ENCODE results near the gene SH2D4B.

SH2D4B gene

DNA sequence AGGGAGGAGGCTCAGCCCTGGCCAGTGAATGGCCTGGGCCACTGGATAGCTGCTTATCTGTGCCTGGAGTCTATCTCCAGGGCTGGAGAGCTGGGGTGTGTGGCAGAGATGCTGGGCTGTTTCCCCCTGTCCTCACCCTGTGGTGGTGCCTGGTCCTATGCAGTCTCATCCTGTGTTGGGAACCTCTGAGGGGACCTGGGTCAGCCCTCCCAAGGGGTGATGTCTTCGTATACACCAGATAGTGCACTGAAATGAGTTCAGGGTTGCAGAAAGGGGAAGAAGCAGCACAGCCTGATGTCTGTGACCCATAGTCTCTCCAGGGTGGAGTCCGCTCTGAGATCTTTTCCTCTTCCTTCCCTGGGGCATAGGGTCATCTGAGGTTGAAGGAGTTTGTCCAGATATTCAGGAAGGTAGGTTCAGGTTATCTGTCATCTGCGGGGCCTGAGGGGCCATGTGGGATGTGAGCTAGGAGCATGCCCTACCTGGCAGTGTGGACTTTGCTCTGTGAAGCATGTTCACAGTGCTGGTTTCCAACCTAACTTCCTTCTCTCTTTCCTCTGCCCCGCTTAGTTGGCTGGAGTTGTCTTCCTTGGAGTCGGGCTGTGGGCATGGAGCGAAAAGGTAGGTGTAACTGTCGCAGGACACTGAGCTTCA lies 33.4 kb upstream of the SH2D4B start:
- no peak for DNase-seq

DNA sequence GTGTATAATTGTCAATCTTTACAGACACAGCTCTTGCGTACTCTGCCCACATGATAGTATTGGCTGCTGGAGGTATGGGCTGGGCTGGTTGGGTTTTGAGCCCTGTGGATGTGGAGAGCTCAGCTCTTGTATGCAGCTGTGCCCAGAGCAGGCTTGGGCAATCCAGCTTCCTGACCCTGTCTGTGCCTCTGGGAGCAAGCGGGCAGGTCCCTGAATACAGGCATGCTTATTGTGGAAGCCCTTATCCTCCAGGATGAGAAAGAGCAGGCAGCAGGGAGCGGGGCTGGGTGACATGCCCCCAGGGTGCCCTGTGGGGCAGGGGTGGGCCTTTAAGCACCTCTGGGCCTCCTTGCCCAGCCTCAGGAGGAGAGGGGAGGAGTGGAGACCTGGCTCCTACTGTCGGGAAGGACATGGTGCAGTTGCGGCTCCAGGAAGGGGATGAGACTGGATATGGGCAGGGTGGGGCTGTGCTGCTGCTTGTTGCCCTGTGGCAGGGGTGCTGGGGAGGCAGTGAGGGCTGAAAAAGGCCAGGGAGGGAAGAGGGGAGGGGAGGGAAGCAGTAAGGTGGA lies 32.7 kb upstream of the SH2D4B start:
- DNase-seq = no peak

DNA sequence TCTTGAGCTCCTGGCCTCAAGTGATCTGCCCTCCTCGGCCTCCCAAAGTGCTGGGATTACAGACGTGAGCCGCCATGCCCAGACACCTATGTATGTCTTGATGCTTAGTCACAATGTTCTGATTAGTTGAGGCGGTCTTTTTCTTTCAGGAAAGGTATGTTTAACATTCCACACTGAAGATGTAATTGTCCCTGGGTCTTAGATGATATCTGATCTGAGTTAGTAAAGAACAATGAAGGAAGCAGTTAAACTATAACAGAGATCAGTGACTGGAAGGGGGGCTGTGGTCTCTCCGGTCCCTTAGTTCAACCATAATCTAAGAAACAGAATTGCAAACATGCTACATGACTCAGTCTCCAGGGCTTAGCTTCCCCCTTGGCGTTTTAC lies 31.5 kb upstream of the SH2D4B start:
- DNase-seq = no peak

DNA sequence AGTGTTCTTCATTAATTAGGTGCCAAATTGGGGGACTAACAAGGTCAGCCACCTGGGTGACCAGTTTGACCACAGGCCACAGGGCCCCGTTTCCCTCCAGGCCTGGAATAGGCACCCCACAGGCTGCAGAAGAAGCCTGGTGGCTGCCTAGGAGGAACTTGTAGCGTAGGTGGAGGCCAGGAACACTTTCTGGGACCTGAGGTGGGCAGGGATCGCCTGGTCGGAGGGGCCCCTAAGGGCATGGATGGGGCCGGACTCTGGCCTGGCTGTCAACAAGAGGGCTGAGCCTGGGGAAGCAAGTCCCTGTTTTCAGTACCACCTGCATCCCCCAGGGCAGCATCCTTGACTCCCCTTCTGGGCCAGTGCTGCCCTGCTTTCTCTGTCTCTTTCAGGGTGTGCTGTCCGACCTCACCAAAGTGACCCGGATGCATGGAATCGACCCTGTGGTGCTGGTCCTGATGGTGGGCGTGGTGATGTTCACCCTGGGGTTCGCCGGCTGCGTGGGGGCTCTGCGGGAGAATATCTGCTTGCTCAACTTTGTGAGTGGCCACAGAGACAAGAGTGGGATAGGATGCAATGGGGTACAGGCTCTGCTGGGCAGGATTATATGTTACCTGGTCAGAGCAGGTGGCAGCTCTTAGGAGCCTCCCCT lies 30.7 kb upstream of the SH2D4B start:
- DNase-seq = no peak

DNA sequence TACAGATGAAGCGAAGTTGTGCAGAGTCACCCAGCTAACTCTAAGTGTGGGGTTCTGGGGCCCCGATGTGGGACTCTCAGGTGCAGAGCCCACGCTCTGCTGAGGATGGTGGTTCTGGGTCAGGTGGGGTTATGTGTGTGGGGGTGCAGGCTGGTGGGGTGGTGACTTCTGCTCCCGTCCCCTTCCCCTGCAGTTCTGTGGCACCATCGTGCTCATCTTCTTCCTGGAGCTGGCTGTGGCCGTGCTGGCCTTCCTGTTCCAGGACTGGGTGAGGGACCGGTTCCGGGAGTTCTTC lies 28.6 kb upstream of the SH2D4B start:
- DNase-seq = no peak

DNA sequence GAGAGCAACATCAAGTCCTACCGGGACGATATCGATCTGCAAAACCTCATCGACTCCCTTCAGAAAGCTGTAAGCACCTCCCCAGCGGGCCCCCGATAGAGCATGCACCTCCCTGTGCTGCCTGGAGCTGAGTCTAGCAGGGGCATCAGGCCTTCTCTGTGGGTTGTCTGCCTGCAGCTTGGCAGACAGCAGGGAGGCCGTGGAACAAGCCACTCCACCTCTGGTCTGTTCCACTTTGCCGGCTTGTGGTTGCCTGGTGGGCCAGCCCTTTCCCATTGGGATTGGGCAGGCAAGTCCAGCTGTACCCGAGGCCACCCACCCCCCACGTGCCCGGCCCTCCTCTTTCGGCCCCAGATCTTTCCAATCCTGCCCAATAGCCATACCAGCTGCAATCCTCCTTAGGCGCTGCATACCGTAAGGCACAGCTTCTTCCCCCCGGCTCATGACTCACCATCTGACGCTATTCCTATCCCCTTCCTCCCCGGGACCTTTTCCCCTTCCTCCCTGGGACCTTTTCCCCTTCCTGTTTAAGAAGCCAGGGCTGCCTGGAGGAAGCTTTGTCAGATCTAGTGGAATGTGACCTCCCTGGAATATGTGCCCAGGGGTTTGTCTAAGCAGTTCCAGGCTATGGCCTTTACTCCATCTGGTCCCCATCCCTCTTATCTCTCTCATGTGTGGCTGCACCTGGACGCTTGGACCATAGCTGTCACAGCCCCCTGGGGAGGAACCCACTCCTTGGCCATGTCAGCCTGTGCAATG lies 28.1 kb upstream of the SH2D4B start:
- DNase-seq = no peak

DNA sequence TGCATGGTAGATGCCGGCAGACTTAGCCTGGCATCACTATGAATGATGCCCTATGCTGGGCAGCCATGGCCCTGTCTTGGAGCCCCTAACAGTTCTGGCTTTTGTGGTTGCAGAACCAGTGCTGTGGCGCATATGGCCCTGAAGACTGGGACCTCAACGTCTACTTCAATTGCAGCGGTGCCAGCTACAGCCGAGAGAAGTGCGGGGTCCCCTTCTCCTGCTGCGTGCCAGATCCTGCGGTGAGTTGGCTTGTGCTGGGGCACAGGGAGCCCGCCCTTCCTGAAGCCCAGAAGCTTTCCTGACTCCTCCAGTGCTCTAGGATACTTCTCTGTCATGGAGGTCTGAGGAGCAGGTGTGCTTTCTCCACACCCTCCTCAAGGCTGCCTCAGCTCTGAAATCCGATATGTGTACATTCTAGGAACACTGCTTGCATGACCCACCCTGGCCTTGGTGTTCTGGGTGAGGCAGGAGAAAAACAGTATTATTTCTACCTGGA lies 25.6 kb upstream of the SH2D4B start:
- DNase-seq = no peak

DNA sequence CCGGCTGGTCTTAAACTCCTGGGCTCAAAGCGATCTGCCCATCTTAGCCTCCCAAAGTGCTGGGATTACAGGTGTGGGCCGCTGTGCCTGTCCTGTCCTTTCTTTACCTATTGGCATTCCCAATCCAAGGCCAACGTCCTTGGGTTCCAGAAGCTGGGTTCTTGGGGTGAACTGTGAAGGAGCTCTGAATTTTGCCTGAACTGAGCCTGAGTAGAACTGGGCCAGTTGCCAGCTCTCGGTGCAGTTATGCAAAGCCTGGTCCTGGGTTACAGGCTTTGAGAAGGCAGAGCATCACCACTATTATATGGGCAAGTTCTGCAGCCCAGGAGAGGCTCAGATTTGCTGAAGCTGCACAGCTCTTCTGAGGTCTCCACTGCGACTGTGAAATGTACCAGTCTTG lies 24.6 kb upstream of the SH2D4B start:
- DNase-seq = no peak

DNA sequence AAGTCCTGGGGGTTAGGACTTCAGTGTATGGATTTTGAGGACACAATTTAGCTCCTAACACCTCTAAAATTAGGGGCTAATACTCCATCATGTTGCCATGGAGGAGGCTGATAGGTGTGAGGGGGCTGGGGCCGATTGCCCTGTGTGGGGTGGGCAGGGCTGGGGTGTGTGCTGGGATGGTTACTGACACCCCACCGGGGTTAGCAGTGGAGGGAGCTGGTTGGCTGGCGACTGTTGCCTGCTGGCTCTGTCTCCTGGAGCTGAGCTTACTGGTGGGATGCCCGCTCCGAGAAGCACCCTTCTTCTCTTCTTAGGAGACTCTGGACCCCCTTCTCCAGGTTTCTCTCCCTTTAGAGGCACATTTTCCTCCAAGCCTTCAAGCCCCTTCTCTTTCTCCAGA lies 22.2 kb upstream of the SH2D4B start:
- no peak for DNase-seq

DNA sequence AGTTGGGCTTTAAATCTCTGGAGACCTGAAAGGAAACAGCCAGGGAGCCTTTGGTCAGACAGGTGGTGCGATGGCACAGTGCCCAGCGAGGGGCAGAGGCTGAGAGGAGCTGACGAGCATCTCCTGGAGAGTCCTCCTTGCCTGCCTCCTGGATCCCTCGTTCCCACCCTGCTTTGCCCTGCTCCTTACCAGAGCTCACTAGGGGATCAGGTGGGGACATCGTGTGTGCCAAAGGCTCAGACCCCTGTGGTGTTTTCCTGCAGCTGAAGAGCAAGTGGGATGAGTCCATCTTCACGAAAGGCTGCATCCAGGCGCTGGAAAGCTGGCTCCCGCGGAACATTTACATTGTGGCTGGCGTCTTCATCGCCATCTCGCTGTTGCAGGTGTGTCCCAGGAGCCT lies 21.8 kb upstream of the SH2D4B start:
- DNase-seq = no peak

DNA sequence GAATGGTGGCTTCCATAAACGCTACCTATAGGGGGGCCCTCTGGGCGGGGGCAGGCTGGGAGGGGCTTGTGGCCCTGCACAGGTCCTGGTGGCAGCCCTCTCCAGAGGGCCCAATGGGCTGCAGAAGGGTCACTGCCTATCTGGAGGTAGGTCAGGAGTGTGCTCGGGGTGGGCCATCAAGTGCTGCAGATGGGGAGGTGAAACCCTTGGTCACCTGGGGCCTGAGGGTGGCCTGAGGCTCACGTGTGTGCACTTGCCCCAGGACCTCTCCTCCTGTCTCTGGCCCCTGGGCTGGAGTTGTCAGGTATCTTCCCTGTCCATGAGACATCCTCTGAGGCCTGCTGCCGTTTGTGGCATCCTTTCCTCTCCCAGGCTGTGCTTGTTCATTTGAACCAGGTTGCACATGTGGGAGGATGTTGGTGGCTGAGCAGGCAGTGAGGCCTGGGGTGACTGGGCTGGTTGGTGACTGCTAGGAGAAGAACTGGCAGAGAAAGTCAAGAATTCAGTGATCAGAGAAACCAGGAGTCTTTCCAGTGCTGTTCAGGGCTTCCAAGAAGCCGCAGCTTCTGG lies 21.1 kb upstream of the SH2D4B start:
- DNase-seq = no peak

DNA sequence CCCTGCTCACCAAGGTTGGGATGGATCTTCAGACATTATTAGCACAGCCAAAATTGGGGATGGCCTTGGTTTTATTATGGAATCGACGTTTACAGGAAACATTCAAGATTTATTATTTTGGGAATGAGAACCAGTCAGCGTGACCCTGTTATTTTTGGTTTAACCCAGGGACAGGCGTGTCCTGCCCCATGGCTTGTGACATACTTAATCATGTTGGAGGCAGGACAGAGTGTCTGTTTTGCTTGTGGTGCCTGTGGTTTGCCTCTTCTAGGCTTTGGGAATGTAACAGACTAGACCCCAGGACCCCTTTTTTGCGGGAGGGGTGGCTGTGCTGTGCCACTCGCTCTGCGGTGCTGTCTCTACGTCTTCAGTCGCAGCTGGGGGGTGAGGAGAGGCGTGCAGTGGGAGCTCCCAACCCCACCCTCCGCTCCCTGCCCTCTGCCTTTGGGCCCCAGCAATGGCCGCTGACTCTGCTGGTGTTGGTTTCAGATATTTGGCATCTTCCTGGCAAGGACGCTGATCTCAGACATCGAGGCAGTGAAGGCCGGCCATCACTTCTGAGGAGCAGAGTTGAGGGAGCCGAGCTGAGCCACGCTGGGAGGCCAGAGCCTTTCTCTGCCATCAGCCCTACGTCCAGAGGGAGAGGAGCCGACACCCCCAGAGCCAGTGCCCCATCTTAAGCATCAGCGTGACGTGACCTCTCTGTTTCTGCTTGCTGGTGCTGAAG lies 20.1 kb upstream of the SH2D4B start:
- no peak for DNase-seq

DNA sequence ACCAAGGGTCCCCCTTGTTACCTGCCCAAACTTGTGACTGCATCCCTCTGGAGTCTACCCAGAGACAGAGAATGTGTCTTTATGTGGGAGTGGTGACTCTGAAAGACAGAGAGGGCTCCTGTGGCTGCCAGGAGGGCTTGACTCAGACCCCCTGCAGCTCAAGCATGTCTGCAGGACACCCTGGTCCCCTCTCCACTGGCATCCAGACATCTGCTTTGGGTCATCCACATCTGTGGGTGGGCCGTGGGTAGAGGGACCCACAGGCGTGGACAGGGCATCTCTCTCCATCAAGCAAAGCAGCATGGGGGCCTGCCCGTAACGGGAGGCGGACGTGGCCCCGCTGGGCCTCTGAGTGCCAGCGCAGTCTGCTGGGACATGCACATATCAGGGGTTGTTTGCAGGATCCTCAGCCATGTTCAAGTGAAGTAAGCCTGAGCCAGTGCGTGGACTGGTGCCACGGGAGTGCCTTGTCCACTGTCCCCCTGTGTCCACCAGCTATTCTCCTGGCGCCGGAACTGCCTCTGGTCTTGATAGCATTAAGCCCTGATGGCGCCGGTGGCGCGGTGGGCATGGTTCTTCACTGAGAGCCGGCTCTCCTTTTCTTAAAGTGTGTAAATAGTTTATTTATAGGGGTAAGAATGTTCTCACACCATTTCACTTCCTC lies 19.4 kb upstream of the SH2D4B start:
- DNase-seq = no peak

DNA sequence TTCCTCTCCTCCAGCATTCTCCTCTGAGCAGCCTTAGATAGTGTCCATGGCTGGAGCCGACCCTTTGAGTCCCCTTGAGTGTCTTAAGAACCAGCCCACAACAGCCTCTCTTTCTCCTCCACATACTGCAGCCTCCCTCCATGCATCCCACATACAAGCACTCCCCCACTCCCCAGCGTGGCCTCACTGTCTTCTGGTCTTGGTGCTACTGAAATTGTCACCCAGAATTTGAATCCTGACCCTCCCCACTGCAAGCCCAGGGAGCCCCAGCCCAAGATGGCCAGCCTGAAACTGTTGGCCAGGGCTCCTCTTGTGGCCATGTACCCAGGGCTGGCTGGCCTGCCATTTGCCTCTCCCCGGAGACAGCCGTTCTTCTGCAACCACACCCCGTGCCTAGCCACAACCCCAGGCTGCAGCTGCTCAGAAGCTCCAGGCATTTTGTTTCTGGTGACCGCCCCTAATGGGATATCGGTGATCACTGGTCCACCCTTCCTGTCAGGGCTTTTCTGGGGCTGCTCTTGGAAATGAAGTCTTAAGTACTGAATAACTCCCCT lies 18.8 kb upstream of the SH2D4B start:
- DNase-seq = no peak

DNA sequence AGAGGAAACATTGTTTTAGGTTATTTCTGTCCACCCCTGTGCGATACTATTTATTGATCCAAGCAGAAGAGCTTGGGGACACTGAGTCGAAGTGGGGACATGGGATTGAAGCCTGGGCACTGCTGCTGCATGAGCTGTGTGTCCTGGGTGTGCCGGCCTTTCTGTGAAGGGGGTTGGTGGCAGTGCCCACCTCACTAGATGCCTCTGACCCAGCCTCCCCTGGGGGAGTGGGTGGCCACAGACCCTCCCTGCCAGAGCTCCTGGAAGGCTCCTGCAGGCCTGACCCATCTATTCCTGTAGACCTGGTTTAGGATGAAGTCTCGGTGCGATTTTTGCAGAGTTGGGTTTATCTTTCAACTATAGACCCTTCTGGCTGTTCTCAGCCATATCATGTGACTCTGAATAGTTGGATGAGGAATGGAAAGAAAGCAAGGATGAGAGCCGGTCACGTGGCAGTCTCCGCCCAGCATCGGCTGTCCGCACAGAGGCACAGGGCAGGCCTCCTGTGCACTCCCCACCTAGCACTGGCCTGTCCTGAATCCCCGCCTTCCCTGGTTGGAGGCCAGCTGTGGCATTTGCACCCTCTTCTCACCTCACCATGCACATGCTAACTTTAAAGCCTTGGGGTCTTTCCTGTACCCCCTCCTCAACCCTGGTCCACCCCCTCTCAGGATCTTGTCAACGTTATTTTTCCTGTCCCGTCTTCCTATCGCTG lies 17.6 kb upstream of the SH2D4B start:
- DNase-seq = no peak

DNA sequence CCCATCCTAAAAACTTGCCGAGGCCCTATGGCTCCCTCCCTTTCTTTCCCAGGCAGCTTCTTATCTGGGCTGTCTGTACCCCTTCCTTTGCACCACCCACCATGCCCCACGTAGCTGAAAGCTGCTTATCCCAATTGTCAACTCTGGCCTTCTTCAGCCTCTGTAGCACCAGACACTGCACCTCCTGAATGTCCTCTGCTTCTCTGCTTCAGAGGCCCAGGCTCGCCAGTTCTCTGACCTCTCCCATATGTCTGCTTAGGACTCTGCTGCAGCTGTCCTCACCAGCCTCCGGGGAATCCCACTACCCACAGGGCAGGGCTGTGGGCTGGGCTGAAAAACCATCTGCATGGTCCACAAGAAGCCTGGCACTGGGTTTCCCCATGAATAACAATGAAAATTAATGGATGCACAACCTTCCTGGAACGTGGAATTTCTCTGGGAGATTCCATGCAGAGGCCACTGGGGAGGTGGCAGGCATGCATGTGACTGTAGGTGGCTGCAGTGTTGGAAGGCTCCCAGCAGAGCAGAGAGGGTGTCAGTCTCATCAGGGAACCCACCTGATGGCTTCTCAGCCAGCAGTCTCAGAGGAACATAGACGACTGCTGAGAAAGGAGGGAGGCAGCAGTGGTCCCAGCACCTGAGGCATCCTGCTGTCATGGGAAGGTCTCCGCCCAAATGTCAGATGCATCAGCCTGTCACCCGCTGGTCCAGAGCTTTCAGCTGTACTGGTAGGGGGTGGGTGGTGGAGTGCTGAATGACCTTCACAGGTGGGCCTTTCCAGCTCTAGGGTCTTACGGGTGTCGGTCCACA lies 16.8 kb upstream of the SH2D4B start:
- DNase-seq = no peak

DNA sequence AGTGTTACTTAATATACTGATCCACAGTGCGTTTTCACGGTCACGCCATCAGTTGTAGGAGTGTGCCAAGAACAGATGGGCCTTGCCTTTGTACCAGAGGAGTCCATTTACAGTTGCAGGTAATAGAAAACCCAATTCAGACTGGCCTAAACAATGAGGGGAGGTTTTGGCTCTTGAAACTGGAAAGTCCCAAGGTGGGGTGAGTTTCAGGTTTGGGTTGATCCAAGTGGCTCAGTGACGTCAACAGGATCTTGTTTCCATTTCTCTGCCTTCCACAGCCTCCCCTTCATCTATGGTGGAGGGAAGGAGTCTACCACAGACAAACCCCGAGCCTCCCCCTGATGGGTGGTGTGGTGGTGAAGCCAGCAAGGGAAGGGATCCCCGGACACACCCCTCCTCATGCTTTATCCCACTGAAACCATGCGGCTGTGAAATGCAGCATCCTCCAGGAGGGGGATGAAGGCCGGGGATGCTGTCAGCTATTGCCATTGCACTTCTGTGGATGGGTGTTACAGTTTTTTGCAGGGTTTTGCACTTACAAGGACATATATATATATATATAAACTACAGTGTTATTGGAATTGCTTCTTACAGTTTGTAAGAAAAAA lies 14.8 kb upstream of the SH2D4B start:
- DNase-seq = no peak

DNA sequence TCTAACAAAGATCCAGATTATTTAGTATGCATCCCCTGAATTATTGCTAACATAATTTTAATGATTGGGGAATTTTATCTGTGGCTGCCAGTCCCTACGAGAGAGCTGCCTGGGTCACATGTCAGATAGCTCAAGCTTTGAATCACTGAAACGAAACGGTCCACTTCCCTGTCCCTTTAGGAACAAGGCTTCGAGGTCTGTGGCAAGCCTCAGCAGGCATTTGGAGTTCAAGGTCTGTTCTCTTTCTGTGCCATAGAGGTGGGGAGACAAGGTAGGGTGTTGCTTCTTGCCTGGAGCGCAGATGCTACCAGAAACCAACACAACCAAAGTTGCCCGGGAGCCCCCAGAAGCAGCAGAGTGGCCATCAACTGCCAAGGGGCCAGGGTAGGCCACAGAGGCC lies 13.9 kb upstream of the SH2D4B start:
- DNase-seq = no peak

DNA sequence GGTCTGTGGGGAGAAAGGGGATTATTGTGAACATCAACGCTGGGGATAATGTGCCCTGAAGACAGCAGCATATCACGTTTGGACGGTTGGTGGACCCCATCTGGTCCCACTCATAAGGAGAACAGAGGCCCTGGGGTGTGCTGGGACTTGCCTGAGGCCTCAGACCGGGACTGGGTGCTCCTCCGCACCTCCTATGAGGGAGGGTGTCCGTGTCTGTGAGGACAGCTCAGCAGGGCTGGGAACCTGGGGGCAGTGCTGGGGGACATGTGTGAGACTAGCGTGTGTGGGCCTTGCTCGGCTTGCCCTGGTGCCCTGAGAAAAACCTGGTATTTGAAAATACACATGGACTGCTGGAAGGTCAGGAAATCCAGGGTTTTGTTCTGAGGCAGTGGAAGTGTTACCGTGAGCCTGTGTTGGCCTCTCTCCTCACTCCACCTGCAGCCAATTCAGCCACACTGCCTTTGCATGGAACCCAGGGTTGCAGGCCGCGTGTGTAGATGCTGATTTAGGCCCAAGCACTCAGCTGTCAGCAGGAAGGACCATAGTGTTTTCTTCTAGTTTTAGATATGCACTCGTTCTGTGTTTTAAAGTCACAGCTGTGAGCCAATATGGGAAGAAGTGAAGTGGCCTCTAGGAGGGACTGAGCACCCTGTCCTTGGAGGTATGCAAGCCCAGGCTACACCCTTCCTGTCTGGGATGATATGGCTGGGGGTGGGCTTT lies 13.4 kb upstream of the SH2D4B start:
- no peak for DNase-seq

Data from NCI-H187 (cell line).